SKM-1 (cell line): ENCODE data around the gene PTPRF.

Source experiments
- DNase-seq: peaks from one replicate; lab custom pipeline; 2025; ENCODE audit not compliant: unreplicated experiment; lab: John Stamatoyannopoulos, UW

Gene PTPRF

DNA sequence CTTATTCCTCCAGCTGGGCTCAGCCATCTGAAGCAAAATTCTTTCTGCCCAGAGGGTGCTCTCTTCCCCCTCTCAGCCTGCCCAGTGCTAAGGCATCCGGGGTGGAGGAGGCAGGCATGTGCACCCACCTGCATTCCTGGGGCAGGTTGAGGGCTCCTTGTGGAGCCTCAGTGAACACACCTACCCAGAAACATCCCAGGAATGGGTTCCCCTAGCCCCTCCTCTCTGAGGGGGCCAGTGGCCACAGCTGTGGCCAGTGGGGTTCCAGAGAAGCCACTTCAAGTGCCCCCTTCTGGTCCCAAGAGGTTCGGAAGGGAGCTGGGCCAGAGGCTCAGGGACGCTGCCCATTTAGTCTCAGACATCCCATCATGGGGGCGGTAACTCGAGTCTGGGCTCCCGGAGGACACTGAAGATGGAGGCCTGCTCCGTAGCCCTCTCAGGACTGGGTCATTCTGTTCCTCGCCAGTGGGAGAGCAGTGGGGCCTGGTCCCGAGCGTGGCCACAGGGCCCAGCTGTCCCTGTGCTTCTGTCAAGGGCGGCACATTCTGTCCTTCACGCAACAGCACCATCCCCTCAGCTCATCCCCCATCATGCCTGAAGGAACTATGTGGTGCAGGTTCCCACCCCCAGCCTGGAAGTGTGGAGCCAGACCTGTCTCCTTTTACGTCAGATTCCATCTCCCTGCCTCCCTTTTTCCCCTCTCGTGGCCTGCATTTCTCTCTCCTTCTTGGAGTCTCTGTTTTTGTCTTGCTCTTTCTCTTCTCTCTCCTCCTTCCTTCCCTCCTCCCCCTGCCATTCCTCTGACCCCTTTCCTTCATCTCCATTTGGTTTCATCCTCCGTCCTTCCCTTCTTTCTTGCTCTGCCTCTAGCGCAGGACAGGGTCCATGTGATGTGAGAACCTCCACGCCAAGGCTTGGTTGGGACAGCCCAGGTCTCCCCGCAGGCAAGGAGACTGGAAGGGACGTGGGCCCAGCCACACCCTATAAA lies 69.6 kb downstream of the PTPRF start:
- DNase-seq, result no peak

DNA sequence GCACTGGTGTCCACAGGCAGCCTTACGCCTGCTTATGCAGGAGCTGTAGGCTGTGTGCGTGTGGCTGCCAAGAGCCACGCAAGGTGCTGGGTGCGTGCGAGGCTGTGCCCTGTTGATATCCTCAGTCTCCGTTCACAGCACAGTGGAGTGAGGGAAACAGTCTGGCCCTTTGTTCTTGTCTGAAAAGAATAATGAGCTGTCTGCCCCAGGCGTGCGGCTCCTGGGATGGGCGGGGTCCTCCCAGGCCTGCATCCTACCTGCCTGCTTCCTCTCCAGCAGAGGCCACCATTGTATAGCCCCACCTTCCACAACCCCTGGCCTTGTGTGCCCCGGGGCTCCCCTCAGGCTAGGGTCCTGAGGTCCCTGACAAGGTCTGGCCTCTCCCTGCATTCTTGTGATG lies 72.3 kb downstream of the PTPRF start:
- DNase-seq, result no peak

GRCh38 chr1:43604192-43604591 lies 73.5 kb downstream of the PTPRF start:
- no peak for DNase-seq

DNA sequence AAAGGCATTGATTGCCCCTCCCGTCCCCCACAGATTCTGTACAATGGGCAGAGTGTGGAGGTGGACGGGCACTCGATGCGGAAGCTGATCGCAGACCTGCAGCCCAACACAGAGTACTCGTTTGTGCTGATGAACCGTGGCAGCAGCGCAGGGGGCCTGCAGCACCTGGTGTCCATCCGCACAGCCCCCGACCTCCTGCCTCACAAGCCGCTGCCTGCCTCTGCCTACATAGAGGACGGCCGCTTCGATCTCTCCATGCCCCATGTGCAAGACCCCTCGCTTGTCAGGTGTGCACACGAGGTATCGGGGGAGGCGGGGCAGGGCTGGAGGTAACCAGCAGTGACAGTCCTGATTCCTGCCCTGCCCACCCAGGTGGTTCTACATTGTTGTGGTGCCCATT lies 74.5 kb downstream of the PTPRF start:
- DNase-seq, result no peak

DNA sequence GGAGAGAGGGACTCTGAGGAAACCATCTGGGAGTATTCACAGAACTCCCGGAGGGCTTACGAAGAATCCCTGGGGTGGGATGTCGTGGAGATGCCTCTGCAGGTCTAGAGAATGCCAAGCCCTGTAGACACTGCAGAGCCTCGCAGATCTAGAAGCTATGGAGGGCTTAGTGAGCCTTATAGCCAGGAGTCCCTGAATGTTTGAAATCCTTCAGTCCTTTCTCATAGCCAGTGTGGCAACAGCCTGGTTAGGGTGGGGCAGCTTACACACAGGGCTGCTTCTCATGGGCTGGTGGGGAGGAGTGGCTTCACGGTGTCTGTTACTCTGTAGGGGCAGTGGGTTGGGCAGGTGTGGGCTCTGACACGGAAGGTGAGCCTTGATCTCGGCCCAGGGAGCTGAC lies 75.1 kb downstream of the PTPRF start:
- DNase-seq, result no peak

GRCh38 chr1:43606624-43607023 lies 75.9 kb downstream of the PTPRF start:
- no peak for DNase-seq

DNA sequence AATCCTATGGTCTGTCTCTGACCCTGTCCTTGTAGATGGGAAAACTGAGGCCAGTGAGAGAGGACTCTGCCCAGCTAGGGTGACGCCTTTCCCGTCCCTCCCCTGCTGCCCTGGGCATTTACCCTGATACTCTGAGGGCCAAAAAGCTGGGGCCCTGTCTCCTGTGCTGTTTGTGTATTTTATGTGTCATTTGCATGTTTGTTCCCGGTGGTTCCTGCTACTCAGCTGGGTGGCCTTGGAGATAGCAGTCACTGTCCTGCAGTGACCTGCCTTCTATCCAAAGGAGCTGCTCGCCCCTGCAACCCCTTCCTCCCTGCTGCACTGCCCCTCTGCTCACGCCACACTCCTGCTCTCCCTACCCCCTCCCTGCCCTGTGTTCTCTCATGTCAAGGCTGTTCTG lies 78.1 kb downstream of the PTPRF start:
- no peak for DNase-seq

DNA sequence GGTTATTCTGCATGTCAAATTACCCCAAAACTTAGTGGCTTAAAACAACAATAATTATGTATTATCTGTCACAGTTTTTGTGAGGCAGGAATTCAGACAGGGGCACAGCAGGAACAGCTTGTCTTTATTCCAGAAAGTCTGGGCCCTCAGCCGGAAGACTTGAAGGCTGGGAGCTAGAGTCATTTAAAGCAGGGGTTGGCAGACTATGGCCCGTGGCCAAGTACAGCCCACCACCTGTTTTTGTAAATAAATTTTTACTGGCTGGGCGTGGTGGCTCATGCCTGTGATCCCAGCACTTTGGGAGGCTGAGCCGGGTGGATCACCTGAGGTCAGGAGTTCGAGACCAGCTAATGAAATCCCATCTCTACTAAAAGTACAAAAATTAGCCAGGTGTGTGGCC lies 79.7 kb downstream of the PTPRF start:
- DNase-seq, result no peak

- DNase-seq, result no peak
Measured at GRCh38 chr1:43611950-43612349, 81.3 kb downstream of the PTPRF start.

GRCh38 chr1:43612406-43612805 lies 81.7 kb downstream of the PTPRF start:
- no peak for DNase-seq

- no peak for DNase-seq
Measured at GRCh38 chr1:43613075-43613942, 82.6 kb downstream of the PTPRF start.

DNA sequence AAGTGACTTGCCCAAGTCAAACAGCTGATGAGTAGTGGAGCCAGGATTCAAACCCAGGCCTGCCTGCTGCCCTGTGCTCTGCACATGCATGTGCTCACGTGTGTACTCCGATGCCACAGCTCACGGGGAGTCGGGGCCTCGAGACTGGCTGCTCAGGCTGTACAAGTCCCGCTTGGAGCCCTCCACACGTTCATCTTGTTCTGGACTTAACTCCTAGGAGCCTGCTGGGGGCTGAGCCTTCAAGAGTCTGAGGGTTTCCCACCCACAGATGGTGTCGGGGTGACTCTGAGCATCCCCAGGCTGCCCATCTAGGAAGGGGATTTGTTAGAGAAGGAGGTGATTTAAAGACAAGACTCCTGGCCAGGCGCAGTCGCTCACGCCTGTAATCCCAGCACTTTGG lies 83.5 kb downstream of the PTPRF start:
- no peak for DNase-seq

GRCh38 chr1:43614891-43615290 lies 84.2 kb downstream of the PTPRF start:
- no peak for DNase-seq

GRCh38 chr1:43616383-43616782 lies 85.7 kb downstream of the PTPRF start:
- no peak for DNase-seq

DNA sequence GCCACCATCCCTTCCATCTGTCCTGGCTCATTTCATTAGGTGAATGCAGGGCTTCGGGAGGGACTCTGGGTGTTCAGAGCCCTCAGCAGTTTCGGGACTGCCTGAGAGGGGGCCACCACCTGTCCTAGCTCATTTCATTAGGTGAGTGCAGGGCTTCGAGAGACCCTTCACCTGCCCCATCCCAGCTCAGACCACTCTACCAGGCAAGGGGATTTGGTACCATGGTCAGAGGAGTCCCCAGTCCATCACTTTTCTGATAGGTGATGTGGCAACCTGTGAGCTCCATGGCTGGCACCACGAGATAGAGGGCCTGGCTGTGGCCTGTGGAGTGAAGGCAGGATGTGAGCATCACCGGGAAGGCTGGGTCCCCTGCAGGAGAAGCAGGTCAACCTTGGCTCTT lies 86.3 kb downstream of the PTPRF start:
- DNase-seq, result no peak

DNA sequence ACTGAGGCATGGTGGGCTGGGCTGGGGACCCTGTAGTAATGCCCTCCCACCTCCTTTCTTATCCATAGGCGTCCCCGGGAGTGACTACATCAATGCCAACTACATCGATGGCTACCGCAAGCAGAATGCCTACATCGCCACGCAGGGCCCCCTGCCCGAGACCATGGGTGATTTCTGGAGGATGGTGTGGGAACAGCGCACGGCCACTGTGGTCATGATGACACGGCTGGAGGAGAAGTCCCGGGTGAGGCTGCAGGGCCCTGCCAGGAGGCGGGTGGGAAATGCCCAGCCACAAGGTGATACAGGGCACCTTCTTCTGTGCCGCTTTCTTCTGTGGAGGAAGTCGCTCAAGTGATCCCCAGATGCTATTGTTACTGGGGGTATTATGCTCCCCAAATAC lies 87.0 kb downstream of the PTPRF start:
- DNase-seq, result no peak

DNA sequence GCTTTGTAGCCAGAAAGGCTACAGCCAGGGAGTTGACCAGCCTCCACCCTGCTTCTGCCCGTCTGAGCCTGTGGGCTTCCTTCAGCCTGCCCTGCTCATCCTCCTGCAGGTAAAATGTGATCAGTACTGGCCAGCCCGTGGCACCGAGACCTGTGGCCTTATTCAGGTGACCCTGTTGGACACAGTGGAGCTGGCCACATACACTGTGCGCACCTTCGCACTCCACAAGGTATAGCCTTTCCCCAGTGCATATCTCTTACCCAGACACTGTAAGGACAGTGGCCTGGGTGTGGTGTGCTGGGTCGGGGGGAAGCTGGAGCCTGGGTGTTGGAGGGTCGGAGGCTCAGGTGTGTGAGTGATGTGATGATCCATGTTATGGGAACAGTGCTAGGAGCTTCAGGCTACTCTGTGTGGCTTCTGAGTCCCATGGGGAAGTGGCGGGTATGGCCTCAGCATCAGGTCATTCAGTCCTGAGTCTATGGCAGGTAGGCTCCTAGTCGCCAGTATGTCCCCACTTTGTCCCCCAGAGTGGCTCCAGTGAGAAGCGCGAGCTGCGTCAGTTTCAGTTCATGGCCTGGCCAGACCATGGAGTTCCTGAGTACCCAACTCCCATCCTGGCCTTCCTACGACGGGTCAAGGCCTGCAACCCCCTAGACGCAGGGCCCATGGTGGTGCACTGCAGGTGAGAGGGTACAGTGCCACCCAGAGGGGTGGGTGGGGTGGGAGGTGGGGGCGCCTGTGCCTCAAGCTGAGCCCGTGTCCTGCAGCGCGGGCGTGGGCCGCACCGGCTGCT lies 88.0 kb downstream of the PTPRF start:
- no peak for DNase-seq

DNA sequence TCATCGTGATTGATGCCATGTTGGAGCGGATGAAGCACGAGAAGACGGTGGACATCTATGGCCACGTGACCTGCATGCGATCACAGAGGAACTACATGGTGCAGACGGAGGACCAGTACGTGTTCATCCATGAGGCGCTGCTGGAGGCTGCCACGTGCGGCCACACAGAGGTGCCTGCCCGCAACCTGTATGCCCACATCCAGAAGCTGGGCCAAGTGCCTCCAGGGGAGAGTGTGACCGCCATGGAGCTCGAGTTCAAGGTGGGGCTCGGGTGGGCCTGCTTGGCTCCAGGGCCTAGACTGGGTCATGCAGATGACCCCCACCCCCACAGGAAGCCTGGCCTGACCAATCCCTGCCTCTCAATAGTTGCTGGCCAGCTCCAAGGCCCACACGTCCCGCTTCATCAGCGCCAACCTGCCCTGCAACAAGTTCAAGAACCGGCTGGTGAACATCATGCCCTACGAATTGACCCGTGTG lies 88.7 kb downstream of the PTPRF start:
- DNase-seq, result no peak

GRCh38 chr1:43619996-43620920 lies 89.6 kb downstream of the PTPRF start:
- DNase-seq, result no peak

DNA sequence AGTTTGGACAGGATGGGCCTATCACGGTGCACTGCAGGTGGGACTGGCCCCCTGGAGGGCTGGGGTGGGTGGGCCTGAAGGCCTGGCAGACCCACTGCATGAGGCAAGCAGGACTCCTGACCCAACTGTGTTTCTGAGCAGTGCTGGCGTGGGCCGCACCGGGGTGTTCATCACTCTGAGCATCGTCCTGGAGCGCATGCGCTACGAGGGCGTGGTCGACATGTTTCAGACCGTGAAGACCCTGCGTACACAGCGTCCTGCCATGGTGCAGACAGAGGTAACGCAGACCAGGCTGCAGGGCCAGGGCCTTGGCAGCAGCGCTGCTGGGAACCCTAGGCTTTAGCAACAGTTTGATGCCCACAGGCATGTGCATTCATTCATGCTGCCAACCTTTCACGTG lies 90.3 kb downstream of the PTPRF start:
- no peak for DNase-seq
